ENCODE results near the gene SAP25. TPM values are rescaled to one million over a fixed set of nuclear protein-coding genes. Genes with fewer than 3 reads are reported as not detected.

SAP25 gene
- polyA plus RNA-seq, 1 donor (not counting 4 experiments of a cell fraction or from before 2014, with no cell fraction given), result 0.16 TPM

DNA sequence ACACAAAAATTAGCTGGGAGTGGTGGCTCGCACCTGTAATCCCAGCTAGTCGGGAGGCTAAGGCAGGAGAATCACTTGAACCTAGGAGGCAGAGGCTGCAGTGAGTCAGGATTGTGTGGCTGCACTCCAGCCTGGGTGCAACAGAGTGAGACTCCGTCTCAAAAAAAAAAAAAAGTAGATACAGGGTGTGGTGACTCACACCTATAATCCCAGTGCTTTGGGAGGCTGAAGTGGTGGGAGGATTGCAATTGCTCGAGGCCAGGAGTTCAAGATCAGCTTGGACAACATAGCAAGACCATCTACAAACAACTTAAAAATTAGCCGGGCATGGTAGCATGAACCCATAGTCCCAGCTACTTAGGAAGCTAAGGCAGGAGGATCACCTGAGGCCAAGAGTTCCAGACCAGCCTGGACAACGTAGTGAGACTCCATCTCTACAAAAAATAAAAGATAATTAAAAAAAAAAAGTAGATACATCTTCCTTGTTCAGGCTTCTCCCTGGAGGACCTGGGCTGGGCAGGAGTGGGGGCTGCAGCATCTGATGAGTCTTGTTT lies 40.7 kb upstream of the SAP25 start:
- Histone ChIP-seq H3K9me1 (ENCODE audit: control insufficient read depth, extremely low read depth, insufficient read depth, low read length) (no peaks in the 10 kb centered on the region), H3K36me3 (ENCODE audit: control insufficient read depth in 2 of 2, extremely low read depth in 1 of 2, insufficient read depth in 2 of 2, low read length in 2 of 2) (no peaks in the 10 kb centered on the region), H2AFZ (ENCODE audit: control insufficient read depth, low read length) (no peak overlapping the region), H3K79me2 (ENCODE audit: control insufficient read depth, insufficient read depth, low read length) (no peaks in the 10 kb centered on the region), H3K27ac (ENCODE audit: control insufficient read depth, insufficient read depth, low read length) (no peak overlapping the region), H3K4me2 (ENCODE audit: control insufficient read depth, extremely low read depth, insufficient read depth, low read depth, low read length) (no peak overlapping the region), H3K9ac (ENCODE audit: control insufficient read depth, extremely low read depth, insufficient read depth, low read length) (no peak overlapping the region), H3K9me3 (ENCODE audit: control insufficient read depth, low read depth, low read length) (no peaks in the 10 kb centered on the region), H4K20me1 (ENCODE audit: control insufficient read depth, extremely low read depth, insufficient read depth, low read length) (no peaks in the 10 kb centered on the region), H3K4me1 (ENCODE audit: control insufficient read depth, extremely low read depth, insufficient read depth, low read length) (peaks cover 9% of the 10 kb centered on the region), H3K4me3 (ENCODE audit: control insufficient read depth in 2 of 3, extremely low read depth in 1 of 3, insufficient read depth in 2 of 3, low read depth in 1 of 3, low read length in 3 of 3) (no peak overlapping the region), H3K27me3 (ENCODE audit: control insufficient read depth, extremely low read depth, insufficient read depth, low read length) (no peaks in the 10 kb centered on the region)
- dilution Hi-C loops (cut with MboI; ENCODE audit: extremely low pct_ligation_motif_present, low sequenced_read_pairs), result no loop called here
- DNase-seq (ENCODE audit: low read depth, low spot score) (no peak), FAIRE-seq (no peak)
- no peak for TF ChIP-seq EZH2 (IDR thresholded peaks at IDR 0.05; ENCODE audit: low read length)
- TF ChIP-seq, protein P1, sequence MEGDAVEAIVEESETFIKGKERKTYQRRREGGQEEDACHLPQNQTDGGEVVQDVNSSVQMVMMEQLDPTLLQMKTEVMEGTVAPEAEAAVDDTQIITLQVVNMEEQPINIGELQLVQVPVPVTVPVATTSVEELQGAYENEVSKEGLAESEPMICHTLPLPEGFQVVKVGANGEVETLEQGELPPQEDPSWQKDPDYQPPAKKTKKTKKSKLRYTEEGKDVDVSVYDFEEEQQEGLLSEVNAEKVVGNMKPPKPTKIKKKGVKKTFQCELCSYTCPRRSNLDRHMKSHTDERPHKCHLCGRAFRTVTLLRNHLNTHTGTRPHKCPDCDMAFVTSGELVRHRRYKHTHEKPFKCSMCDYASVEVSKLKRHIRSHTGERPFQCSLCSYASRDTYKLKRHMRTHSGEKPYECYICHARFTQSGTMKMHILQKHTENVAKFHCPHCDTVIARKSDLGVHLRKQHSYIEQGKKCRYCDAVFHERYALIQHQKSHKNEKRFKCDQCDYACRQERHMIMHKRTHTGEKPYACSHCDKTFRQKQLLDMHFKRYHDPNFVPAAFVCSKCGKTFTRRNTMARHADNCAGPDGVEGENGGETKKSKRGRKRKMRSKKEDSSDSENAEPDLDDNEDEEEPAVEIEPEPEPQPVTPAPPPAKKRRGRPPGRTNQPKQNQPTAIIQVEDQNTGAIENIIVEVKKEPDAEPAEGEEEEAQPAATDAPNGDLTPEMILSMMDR (optimal IDR thresholded peaks at IDR 0.05 in 1 of 3, IDR thresholded peaks at IDR 0.05 in 1 of 3, conservative IDR thresholded peaks at IDR 0.05 in 1 of 3; ENCODE audit: extremely low read depth in 1 of 3, insufficient read depth in 2 of 3, low read length in 3 of 3), result no peak

DNA sequence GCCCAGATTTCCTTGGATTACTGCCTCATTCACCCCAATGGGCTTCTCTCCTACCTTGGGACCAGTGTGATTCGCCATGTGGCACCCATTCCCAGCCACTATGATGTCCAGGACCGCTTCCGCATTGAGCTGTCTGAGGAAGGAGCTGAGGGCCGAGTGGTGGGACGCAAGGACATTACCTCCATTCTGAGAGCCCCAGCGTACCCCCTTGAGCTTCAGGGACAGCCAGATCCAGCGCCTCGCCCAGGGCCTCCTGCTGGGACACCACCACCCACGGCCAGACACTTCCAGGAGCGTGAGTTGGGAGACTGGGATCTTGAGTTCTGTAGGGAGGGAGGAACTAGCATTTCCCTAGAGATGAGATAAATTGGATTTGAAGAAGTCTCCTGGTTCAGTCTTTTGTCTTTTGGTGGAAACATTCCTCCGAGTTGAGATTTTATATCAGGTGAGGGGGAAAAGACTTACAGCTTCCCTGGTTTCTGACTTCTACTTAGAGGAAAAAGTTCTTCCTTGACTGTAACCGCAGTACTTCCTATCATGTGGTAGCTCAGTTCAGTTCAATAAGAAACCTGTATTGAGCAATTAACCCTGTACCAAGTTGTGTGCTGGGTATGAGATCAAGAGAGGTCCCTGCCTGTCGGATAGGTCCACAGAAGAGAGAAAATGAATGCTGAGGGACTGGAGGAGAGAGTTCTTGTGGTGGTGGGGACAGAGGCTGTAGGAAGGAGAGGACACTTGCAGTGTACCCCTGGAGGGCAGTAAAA lies 39.9 kb upstream of the SAP25 start:
- H4K20me1 ChIP-seq (ENCODE audit: control insufficient read depth, extremely low read depth, insufficient read depth, low read length), result no peaks in the 10 kb centered on the region
- H3K4me2 ChIP-seq (ENCODE audit: control insufficient read depth, extremely low read depth, insufficient read depth, low read depth, low read length), result peak overlapping the region; percentile 88
- no peak overlapping the region for H3K9ac ChIP-seq (ENCODE audit: control insufficient read depth, extremely low read depth, insufficient read depth, low read length)
- no peak for TF ChIP-seq EZH2 (IDR thresholded peaks at IDR 0.05; ENCODE audit: low read length)
- TF ChIP-seq, protein P1 (optimal IDR thresholded peaks at IDR 0.05 in 1 of 3, IDR thresholded peaks at IDR 0.05 in 1 of 3, conservative IDR thresholded peaks at IDR 0.05 in 1 of 3; ENCODE audit: extremely low read depth in 1 of 3, insufficient read depth in 2 of 3, low read length in 3 of 3), result no peak
- no peak for DNase-seq (ENCODE audit: low read depth, low spot score)
- no peak overlapping the region for H2AFZ ChIP-seq (ENCODE audit: control insufficient read depth, low read length)
- H3K4me1 ChIP-seq (ENCODE audit: control insufficient read depth, extremely low read depth, insufficient read depth, low read length), result peaks cover 9% of the 10 kb centered on the region
- H3K36me3 ChIP-seq (ENCODE audit: control insufficient read depth in 2 of 2, extremely low read depth in 1 of 2, insufficient read depth in 2 of 2, low read length in 2 of 2), result no peaks in the 10 kb centered on the region
- no peak overlapping the region for H3K27ac ChIP-seq (ENCODE audit: control insufficient read depth, insufficient read depth, low read length)
- no peaks in the 10 kb centered on the region for H3K79me2 ChIP-seq (ENCODE audit: control insufficient read depth, insufficient read depth, low read length)
- no peaks in the 10 kb centered on the region for H3K9me1 ChIP-seq (ENCODE audit: control insufficient read depth, extremely low read depth, insufficient read depth, low read length)
- no peak for FAIRE-seq
- H3K27me3 ChIP-seq (ENCODE audit: control insufficient read depth, extremely low read depth, insufficient read depth, low read length), result no peaks in the 10 kb centered on the region
- dilution Hi-C loops (cut with MboI; ENCODE audit: extremely low pct_ligation_motif_present, low sequenced_read_pairs), result no loop called here
- peak overlapping the region in 2 of 3 experiments; percentile 90 to 92 for H3K4me3 ChIP-seq (ENCODE audit: control insufficient read depth in 2 of 3, extremely low read depth in 1 of 3, insufficient read depth in 2 of 3, low read depth in 1 of 3, low read length in 3 of 3)
- no peaks in the 10 kb centered on the region for H3K9me3 ChIP-seq (ENCODE audit: control insufficient read depth, low read depth, low read length)
